Posterior vena cava (tissue), 2 donors: ENCODE measurements around the gene STK38L. TPM values are rescaled to one million over a fixed set of nuclear protein-coding genes. Genes with fewer than 3 reads are reported as not detected.

ENCODE experiments used
- DNase-seq: peaks from one replicate; pipeline ENCODE4 v3.0.0-alpha.2; 2020; ENCODE audit warnings: low spot score
- intact Hi-C, 2 donors: fragments of 100-400 bp; cut with DNase I; formaldehyde crosslinking; loops; one replicate each; pipeline versions ENCODE4 v1.14.1 to v1.14.2; 2022 to 2023
- long read RNA-seq, 2 donors: library from polyadenylated mRNA; unstranded; transcript quantifications; one replicate each; pipeline ENCODE4 v2.0.0, GENCODE V29; 2020 to 2021
- total RNA-seq, 2 donors: library from RNA; stranded (reverse); fragmentation: NEBNext Ultra II Directional; extraction: Animal tissue kit (Norgen Biotek cat#: 25700); gene quantifications; one replicate each; pipeline ENCODE4 v1.2.1, GENCODE V29; 2021
- donor health status: DM: yes; HTN: yes; CAD: no.
- donor health status: DM: yes; HTN: yes; CAD: no.

Gene STK38L
- total RNA-seq, result 100 to 1,000 TPM in 1 of 2 donors, 10 to 100 TPM in 1; 93.3 to 221 TPM
- long read RNA-seq, donor 1, full-length matches to known transcripts, result 16 of 42 reads
- long read RNA-seq, donor 1, partial matches to known transcripts, result 8 of 42 reads
- long read RNA-seq, donor 1, other reads (novel, unspliced or antisense), result 18 of 42 reads
- long read RNA-seq, donor 2, full-length matches to known transcripts, result 35 of 74 reads
- long read RNA-seq, donor 2, partial matches to known transcripts, result 15 of 74 reads
- long read RNA-seq, donor 2, other reads (novel, unspliced or antisense), result 24 of 74 reads

- intact Hi-C loops, result loop anchor here (5.0 kb wide), 2 partner anchors 47 to 232 kb away; partner anchors contain the start of gene TM7SF3 (in 1 of the 2)
- peak; percentile 100 for DNase-seq
Observed at GRCh38 chr12:27243804-27244688, at the start of gene STK38L. STK38L (plus strand) TSS chr12:27244286; CDS start chr12:27297721, 53,435 bp downstream.

GRCh38 chr12:27194644-27195043 lies 49.4 kb upstream of the STK38L start:
- intact Hi-C loops, result loop anchor here in 1 of 2 donors (5.0 kb wide), 1 partner anchor 48 kb away; the partner anchor contains the start of gene STK38L
- DNase-seq, result no peak

DNA sequence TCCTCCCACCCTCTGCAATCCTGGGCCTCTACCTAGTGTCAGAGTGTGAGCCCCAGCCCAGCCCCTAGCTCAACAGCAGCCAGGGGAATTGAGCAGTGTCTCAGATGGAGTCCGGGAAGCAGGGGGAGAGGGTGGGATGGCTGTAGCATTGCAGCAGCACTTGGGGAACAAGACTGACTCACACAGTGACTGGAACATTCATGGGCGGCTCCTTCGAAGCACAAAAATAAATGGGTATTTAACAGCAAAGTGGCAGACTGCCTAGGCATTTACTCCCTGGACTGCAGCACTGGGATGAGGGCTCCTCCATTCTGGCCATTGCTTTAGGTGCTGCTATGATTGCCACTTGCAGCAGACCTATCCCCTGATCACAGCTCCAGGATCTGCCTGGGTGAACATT lies 46.0 kb upstream of the STK38L start:
- intact Hi-C loops, result loop anchor here in 1 of 2 donors (5.0 kb wide), 1 partner anchor 44 kb away; the partner anchor contains the start of gene STK38L
- DNase-seq, result peak; percentile 90

DNA sequence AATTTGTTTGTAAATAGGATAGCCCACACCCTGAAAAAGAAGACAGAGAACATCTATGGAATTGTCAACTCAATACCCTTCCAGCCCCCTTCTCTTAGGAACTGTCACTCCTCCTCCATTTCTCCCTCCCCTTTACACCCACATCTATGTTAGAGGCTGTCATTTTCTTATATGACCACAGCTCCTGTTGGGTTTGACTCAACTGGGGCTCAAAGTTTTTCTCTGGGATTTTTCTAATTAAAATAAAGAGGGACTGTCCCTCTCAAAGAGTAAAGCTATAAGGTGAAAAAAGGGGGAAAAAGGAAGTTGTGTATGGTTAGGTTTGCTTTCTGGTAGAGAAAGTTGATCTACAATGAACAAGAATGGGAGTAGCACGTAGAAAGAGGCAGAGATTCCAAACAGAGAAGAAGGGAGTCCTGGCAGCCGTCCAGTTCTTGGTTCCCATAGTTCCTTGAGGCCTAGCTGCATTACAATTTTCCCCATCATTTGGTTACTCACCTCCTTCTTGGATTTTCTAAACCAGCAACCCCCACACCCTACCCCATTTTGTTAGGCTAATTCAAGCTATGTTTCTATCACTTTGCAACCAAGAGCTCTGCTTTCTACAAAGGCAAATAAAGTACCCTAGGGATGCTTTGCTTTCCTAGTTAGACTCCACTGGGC lies 44.3 kb upstream of the STK38L start:
- no peak for DNase-seq
- intact Hi-C loops, result loop anchor here in 1 of 2 donors (5.0 kb wide), 1 partner anchor 43 kb away; the partner anchor contains the start of gene STK38L

GRCh38 chr12:27201169-27201568 lies 42.9 kb upstream of the STK38L start:
- no peak for DNase-seq
- intact Hi-C loops, result no loop called here

DNA sequence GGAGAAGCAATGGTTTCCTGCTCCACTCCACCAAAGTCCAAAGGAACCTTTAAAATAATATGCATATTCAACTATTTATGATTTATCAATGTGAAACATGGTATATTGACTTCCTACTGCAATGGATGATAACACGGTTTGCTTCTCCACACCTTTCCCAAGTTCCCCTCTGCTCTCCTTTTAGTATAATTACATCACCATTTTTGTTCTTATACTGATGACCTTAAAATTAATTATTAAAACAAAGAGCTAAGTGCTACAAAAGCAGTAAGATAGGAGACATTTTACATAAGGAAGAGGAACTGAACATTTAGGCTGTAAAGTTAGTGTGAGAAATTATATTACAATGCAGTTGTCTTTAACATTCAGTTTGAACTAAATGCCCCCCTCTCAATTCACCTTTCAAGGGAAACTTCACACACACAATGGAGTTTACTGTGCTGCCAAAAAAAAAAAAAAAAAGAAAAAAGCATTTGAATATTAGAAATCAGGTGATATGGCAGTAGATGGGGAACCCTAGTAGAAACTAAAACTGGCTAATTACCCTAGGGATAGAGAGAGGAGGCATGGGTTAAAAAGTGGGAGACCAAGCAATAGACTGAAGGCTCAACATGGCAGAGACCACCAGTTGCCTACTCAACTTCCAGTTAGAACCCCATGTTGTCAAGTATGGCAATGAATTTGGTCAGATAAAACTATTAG lies 37.1 kb upstream of the STK38L start:
- intact Hi-C loops, result no loop called here
- no peak for DNase-seq

- intact Hi-C loops, result no loop called here
- no peak for DNase-seq
Observed at GRCh38 chr12:27207615-27208413, 36.3 kb upstream of the STK38L start.

GRCh38 chr12:27208414-27208750 lies 35.7 kb upstream of the STK38L start:
- DNase-seq, result no peak
- intact Hi-C loops, result no loop called here

DNA sequence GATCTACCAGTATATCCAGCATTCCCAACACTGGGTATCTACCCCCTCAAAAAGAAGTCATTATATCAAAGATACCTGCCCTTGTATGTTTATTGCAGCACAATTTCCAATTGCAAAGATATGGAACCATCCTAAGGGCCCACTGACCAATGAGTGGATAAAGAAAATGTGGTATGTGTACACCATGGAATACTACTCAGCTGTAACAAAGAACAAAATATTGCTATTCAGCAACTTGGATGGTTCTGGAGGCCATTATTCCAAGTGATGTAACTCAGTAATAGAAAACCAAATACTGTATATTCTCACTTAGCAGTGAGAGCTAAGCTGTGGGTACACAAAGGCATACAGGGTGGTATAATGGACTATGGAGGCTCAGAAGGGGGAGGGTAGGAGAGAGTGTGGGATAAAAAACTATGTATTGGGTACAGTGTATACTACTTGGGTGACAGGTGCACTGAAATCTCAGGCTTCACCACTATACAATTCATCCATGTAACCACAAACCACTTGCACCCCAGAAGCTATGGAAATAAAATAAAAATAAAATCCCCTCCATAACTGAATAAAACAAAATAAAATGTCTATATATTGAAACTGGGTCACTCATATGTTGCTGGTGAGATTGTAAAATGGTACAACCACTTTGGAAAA lies 34.7 kb upstream of the STK38L start:
- intact Hi-C loops, result no loop called here
- DNase-seq, result no peak

DNA sequence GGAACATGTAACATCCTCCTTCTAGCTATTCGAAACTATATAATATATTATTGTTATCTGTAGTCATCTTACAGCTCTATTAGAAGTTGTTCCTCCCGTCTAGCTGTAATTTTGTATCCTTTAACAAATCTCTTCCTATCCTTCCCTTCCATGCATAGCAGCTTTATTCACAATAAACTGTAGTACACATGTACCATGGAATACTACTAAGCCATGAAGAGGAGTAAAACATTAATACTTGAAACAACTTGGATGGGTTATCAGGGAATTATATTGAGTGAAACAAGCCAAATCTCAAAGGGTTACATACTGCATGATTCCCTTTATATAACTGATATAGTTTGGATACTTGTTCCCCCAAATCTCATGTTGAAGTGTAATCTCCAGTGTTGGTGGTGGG lies 33.9 kb upstream of the STK38L start:
- no peak for DNase-seq
- intact Hi-C loops, result no loop called here

DNA sequence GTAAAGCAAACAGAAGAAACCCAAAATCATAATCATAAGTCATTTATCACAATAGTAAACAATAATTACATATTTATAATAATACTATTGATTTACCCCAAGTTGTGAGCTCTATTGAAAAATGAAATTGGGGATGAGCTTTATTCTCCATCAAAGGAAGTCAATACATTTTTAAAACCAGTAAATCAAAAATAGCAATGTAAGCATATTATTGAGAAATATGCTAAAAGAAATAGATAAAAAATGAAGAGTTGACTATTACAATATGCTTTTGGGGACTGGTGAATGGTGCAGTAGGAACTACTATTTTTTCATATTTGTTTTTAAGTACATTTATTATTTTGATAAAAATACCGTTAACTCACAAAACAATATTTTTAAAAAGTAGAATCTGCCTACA lies 31.2 kb upstream of the STK38L start:
- DNase-seq, result no peak
- intact Hi-C loops, result no loop called here

DNA sequence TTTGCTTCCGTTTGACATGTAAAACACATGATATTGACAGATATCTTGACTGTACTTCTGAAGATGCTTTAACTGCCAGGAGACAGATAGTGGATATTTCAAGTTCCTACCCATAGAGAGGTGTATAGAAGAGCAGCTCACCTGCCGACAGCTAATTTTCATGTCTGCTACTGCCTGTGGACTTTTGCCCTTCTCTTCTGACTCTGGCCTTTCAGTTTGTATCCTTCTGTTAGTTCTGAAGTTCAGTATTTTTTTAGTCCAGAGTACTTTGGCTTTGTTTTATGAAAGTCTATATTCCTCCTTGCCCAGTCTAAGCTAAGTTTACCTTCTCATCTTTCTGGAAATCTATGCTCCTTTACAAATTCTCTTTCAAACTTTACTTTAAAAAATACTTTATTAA lies 30.8 kb upstream of the STK38L start:
- intact Hi-C loops, result no loop called here

GRCh38 chr12:27213830-27214787 lies 30.0 kb upstream of the STK38L start:
- intact Hi-C loops, result no loop called here
- no peak for DNase-seq

More for the DNA sequence above, 30.8 kb upstream of the STK38L start:
- DNase-seq, result no peak

- DNase-seq, result no peak
- intact Hi-C loops, result no loop called here
Observed at GRCh38 chr12:27217590-27217989, 26.5 kb upstream of the STK38L start.

DNA sequence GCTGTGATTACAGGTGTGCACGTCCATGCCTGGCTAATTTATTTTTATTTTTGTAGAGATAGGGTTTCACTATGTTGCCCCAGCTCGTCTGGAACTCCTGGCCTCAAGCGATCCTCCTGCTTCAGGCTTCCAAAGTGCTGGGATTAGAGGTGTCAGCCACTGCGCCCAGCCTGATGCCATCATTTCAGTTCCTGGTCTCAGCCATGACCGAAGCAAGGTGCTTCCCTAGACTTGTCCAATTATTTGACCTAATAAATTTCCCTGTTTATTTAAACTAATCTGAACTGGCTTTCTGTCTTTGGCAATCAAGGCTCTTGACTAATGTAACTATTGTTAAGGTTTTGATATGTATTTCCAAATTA lies 24.4 kb upstream of the STK38L start:
- intact Hi-C loops, result no loop called here

DNA sequence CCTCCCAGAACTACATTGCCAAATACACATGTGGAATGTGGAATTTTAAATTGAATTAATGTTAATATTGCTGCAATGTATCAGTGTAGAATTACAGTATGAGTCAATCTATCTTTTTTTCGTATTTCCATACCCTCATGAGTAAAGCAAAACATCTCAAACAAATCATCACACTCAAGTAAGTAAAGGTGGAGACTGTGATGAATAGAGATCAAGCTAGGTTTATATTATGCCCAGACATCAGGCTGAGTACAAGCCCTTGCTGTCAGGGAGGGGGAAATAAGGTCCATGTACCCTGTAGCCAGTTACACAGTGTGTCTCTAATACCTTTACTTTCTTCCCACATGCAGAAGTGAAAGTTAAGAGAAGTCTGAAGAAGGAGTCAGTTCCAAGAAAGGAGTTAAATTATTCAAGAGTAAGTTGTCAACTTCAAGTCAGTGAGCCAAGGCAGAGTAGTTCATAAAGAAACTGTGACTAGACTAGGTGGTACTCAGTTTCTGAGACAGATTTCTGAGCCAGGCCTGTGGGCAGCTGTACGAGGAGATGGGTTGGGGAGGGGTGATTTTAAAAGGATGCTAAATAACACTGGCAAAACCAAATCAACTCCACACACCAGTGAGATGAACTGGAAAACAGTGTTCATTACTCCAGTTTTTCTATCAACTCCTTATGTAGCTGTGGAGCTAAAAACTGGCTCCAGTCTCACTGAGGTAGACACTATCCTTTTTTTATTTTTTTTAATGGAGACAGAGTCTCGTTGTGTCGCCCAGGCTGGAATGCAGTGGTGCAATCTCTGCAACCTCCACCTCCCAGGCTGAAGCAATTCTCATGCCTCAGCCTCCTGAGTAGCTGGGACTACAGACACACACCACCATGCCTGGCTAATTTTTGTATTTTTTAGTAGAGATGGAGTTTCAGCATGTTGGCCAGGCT lies 23.8 kb upstream of the STK38L start:
- DNase-seq, result no peak
- intact Hi-C loops, result no loop called here

More for the DNA sequence above, 24.4 kb upstream of the STK38L start:
- no peak for DNase-seq
